Middle frontal gyrus (tissue), 1 donor: Measurements from ENCODE around the gene FYN.
"Not testable (repeated sequence)": the region's sequence is repeated elsewhere in the genome, so short reads cannot be mapped to it uniquely, and the experiment has no call there.

Experiments used
- DNase-seq: peaks from one replicate; pipeline ENCODE4 v3.0.0-alpha.2; 2015; ENCODE audit warnings: low spot score; ENCODE audit errors: extremely low spot score

FYN gene

GRCh38 chr6:111685526-111685925 lies 187.7 kb downstream of the FYN start:
- no peak for DNase-seq

- no peak for DNase-seq
Measured at GRCh38 chr6:111685058-111685457, 188.2 kb downstream of the FYN start.

GRCh38 chr6:111683749-111684267 lies 189.4 kb downstream of the FYN start:
- no peak for DNase-seq

- DNase-seq: no peak
Measured at GRCh38 chr6:111683157-111683556, 190.1 kb downstream of the FYN start.

GRCh38 chr6:111681860-111682259 lies 191.4 kb downstream of the FYN start:
- no peak for DNase-seq

GRCh38 chr6:111680811-111681609 lies 192.2 kb downstream of the FYN start:
- not testable (repeated sequence) for DNase-seq

GRCh38 chr6:111680015-111680712 lies 193.1 kb downstream of the FYN start:
- no peak for DNase-seq

- no peak for DNase-seq
Measured at GRCh38 chr6:111679126-111679858, 194.0 kb downstream of the FYN start.

GRCh38 chr6:111677249-111677990 lies 195.8 kb downstream of the FYN start:
- DNase-seq: no peak

GRCh38 chr6:111676383-111676782 lies 196.9 kb downstream of the FYN start:
- DNase-seq: no peak

- DNase-seq: no peak
Measured at GRCh38 chr6:111674883-111675282, 198.4 kb downstream of the FYN start.

- DNase-seq: no peak
Measured at GRCh38 chr6:111674413-111674812, 198.8 kb downstream of the FYN start.

- DNase-seq: no peak
Measured at GRCh38 chr6:111673937-111674336, 199.3 kb downstream of the FYN start.

GRCh38 chr6:111673532-111673931 lies 199.7 kb downstream of the FYN start:
- no peak for DNase-seq

- DNase-seq: no peak
Measured at GRCh38 chr6:111672761-111673450, 200.3 kb downstream of the FYN start.

GRCh38 chr6:111669326-111669725 lies 203.9 kb downstream of the FYN start:
- DNase-seq: no peak

- no peak for DNase-seq
Measured at GRCh38 chr6:111668410-111668809, 204.8 kb downstream of the FYN start.

GRCh38 chr6:111667931-111668330 lies 205.3 kb downstream of the FYN start:
- DNase-seq: no peak

GRCh38 chr6:111666847-111667246 lies 206.4 kb downstream of the FYN start:
- no peak for DNase-seq

- no peak for DNase-seq
Measured at GRCh38 chr6:111664565-111665030, 208.7 kb downstream of the FYN start.
